Mucosa of rectum (tissue), 2 donors: ENCODE results near the gene USP17L17.
"Not testable (repeated sequence)": the region's sequence is repeated elsewhere in the genome, so short reads cannot be mapped to it uniquely, and the experiment has no call there.

ENCODE experiments used
- H3K27ac ChIP-seq, 2 donors: one replicate each; pipeline ENCODE4 v1.7.0; 2013; ENCODE audit warnings: inconsistent platforms in 2 of 2, low read depth in 2 of 2, low read length in 2 of 2
- H3K27me3 ChIP-seq, 2 donors: one replicate each; pipeline ENCODE4 v1.7.0; 2013; ENCODE audit warnings: low read length in 2 of 2; ENCODE audit not compliant: control insufficient read depth in 2 of 2, insufficient read depth in 2 of 2
- H3K36me3 ChIP-seq, 2 donors: one replicate each; pipeline ENCODE4 v1.7.0; 2013; ENCODE audit warnings: low read length in 2 of 2; ENCODE audit not compliant: control insufficient read depth in 2 of 2, insufficient read depth in 2 of 2
- H3K4me1 ChIP-seq, 2 donors: one replicate each; pipeline ENCODE4 v1.7.0; 2013; ENCODE audit warnings: low read length in 2 of 2, mild to moderate bottlenecking in 1 of 2; ENCODE audit not compliant: control insufficient read depth in 2 of 2, insufficient read depth in 2 of 2
- H3K4me3 ChIP-seq, 2 donors: one replicate each; pipeline ENCODE4 v1.7.0; 2013; ENCODE audit warnings: low read length in 2 of 2
- H3K9ac ChIP-seq, 2 donors: one replicate each; pipeline ENCODE4 v1.7.0; 2013; ENCODE audit warnings: low read length in 2 of 2, low read depth in 1 of 2, mild to moderate bottlenecking in 1 of 2
- H3K9me3 ChIP-seq, 2 donors: one replicate each; pipeline ENCODE4 v1.7.0; 2013; ENCODE audit warnings: low read length in 2 of 2; ENCODE audit not compliant: control insufficient read depth in 2 of 2
- donor health status: healthy.
- donor health status: Normal muscosa, but diverticular disease.

The USP17L17 gene

DNA sequence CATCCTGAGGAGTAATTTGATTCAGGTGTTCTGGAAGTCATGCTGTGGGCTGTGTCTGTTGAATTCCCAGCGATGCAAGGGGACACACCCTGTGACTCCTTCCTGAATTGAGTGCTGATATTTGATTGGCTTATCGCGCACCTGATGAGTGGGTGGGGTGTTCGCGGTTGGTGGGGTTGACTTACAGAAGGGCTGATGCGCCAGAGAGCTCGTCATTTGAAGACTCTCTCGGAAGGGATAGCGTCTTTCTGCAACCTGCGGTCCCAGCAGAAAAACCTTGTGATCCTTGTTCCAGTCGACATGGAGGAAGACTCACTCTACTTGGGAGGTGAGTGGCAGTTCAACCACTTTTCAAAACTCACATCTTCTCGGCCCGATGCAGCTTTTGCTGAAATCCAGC lies 9.4 kb downstream of the USP17L17 start, which contains the start of gene USP17L19:
TSS of gene USP17L19 (plus strand) at position 301 of the 400 bp plus-strand sequence. CDS start at position 301, 0 bp downstream.
- not testable (repeated sequence) for H3K27me3 ChIP-seq, H3K4me3 ChIP-seq

DNA sequence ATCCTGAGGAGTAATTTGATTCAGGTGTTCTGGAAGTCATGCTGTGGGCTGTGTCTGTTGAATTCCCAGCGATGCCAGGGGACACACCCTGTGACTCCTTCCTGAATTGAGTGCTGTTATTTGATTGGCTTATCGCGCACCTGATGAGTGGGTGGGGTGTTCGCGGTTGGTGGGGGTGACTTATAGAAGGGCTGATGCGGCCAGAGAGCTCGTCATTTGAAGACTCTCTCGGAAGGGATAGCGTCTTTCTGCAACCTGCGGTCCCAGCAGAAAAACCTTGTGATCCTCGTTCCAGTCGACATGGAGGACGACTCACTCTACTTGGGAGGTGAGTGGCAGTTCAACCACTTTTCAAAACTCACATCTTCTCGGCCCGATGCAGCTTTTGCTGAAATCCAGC lies 14.1 kb downstream of the USP17L17 start, which contains the start of gene USP17L20:
TSS of gene USP17L20 (plus strand) at position 301 of the 400 bp plus-strand sequence. CDS start at position 301, 0 bp downstream.
- H3K36me3 ChIP-seq, H3K27me3 ChIP-seq, H3K4me1 ChIP-seq, H3K4me3 ChIP-seq, H3K27ac ChIP-seq, H3K9ac ChIP-seq, H3K9me3 ChIP-seq: not testable (repeated sequence)

More for the DNA sequence above, 9.4 kb downstream of the USP17L17 start, which contains the start of gene USP17L19:
- H3K4me1 ChIP-seq, H3K27ac ChIP-seq, H3K9ac ChIP-seq, H3K36me3 ChIP-seq, H3K9me3 ChIP-seq: not testable (repeated sequence)

DNA sequence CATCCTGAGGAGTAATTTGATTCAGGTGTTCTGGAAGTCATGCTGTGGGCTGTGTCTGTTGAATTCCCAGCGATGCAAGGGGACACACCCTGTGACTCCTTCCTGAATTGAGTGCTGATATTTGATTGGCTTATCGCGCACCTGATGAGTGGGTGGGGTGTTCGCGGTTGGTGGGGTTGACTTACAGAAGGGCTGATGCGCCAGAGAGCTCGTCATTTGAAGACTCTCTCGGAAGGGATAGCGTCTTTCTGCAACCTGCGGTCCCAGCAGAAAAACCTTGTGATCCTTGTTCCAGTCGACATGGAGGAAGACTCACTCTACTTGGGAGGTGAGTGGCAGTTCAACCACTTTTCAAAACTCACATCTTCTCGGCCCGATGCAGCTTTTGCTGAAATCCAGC lies 18.9 kb downstream of the USP17L17 start, which contains the start of gene USP17L21:
TSS of gene USP17L21 (plus strand) at position 301 of the 400 bp plus-strand sequence. CDS start at position 301, 0 bp downstream.
- not testable (repeated sequence) for H3K4me1 ChIP-seq, H3K4me3 ChIP-seq, H3K9me3 ChIP-seq, H3K36me3 ChIP-seq, H3K27me3 ChIP-seq, H3K9ac ChIP-seq, H3K27ac ChIP-seq

GRCh38 chr4:9267319-9267718 lies 23.6 kb downstream of the USP17L17 start, which contains the start of gene USP17L22:
TSS of gene USP17L22 (plus strand) at chr4:9267619. CDS start at chr4:9267619, 0 bp downstream.
- H3K9me3 ChIP-seq, H3K27me3 ChIP-seq, H3K9ac ChIP-seq, H3K27ac ChIP-seq, H3K4me1 ChIP-seq, H3K4me3 ChIP-seq, H3K36me3 ChIP-seq: not testable (repeated sequence)

DNA sequence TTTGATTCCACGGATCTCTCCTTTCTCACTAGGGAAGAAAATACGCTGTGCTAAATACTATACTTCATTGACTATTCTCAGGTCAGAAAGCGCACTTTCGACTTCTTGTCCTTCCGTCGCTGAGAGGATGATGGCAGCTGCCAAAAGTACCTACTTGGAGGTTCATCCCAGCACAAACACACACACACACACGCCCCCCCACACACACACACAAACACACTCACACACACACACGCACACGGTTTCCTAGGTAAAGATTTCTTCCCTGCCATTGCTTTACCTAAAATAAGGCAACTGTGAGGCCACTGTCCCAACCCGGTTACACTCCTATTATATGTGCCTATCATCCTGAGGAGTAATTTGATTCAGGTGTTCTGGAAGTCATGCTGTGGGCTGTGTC lies 28.0 kb downstream of the USP17L17 start:
- H3K27ac ChIP-seq, H3K36me3 ChIP-seq, H3K9me3 ChIP-seq, H3K4me3 ChIP-seq, H3K9ac ChIP-seq, H3K27me3 ChIP-seq, H3K4me1 ChIP-seq: not testable (repeated sequence)
